ENCODE measurements around the gene PEX11G. TPM values are rescaled to one million over a fixed set of nuclear protein-coding genes. Genes with fewer than 3 reads are reported as not detected.
A peak's percentile ranks its signal among the peaks of the same experiment; 100 is the strongest.

Gene PEX11G
- total and polyA plus RNA-seq, 2 experiments from 2014 or later: 6.2 to 10.6 TPM

GRCh38 chr19:7524992-7525739 lies 36.3 kb upstream of the PEX11G start:
- H3K4me2 ChIP-seq: no peak overlapping the region
- WGBS (ENCODE audit: low lambda C conversion rate, missing lambda C conversion rate): 94% methylated on average over 20 of the region's 20 CpGs
- no peaks in the 10 kb centered on the region for H3K27me3 ChIP-seq
- H3K27ac ChIP-seq: no peak overlapping the region
- no peaks in the 10 kb centered on the region for H3K36me3 ChIP-seq (replicated peaks; ENCODE audit: insufficient read depth, low read depth)
- no peaks in the 10 kb centered on the region for H3K9me3 ChIP-seq (ENCODE audit: low read depth)
- H3K4me1 ChIP-seq (ENCODE audit: insufficient read depth): peaks cover 16% of the 10 kb centered on the region
- no peak overlapping the region for H3K4me3 ChIP-seq
- H3K9me2 ChIP-seq (replicated peaks; ENCODE audit: insufficient read depth): no peaks in the 10 kb centered on the region
- H3K79me2 ChIP-seq: peaks cover 12% of the 10 kb centered on the region
- no peaks in the 10 kb centered on the region for H4K20me1 ChIP-seq (ENCODE audit: insufficient read depth, poor library complexity, severe bottlenecking)
- no peak overlapping the region for H2AFZ ChIP-seq
- no peak for TF ChIP-seq EZH2phosphoT487 (IDR thresholded peaks at IDR 0.05; ENCODE audit: low read depth, severe bottlenecking, unreplicated experiment)
- TF ChIP-seq EZH2 (IDR thresholded peaks at IDR 0.05; ENCODE audit: borderline replicate concordance): no peak
- no peak for TF ChIP-seq CTCF (IDR thresholded peaks at IDR 0.05; ENCODE audit: poor library complexity)
- no peak for DNase-seq (ENCODE audit: low spot score)

DNA sequence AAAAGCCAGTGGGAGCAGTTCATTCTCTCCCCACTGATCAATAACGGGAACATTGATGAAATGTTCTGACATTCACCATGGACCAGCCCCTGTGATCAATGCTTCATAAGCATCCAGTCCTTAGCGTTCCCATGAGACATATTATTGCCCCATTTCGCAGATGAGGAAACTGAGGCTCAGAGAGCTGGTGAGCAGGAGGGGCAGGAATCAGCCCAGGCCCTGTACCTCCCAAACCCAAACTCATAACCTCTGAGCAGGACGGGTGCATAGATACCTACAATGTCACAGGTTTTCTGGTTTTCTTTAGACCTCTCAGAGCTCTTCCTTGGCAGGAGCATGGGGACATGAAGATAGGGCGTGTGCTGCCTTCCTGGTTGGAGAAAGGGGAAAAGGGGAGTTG lies 35.7 kb upstream of the PEX11G start:
- Histone ChIP-seq H3K9me2 (replicated peaks; ENCODE audit: insufficient read depth) (no peaks in the 10 kb centered on the region), H2AFZ (no peak overlapping the region), H3K36me3 (replicated peaks; ENCODE audit: insufficient read depth, low read depth) (no peaks in the 10 kb centered on the region), H3K4me1 (ENCODE audit: insufficient read depth) (peaks cover 16% of the 10 kb centered on the region), H4K20me1 (ENCODE audit: insufficient read depth, poor library complexity, severe bottlenecking) (no peaks in the 10 kb centered on the region), H3K4me3 (no peak overlapping the region), H3K27me3 (no peaks in the 10 kb centered on the region), H3K4me2 (no peak overlapping the region), H3K27ac (no peak overlapping the region), H3K9me3 (ENCODE audit: low read depth) (no peaks in the 10 kb centered on the region), H3K79me2 (peaks cover 12% of the 10 kb centered on the region)
- no peak for TF ChIP-seq EZH2 (IDR thresholded peaks at IDR 0.05; ENCODE audit: borderline replicate concordance)
- no peak for TF ChIP-seq EZH2phosphoT487 (IDR thresholded peaks at IDR 0.05; ENCODE audit: low read depth, severe bottlenecking, unreplicated experiment)
- TF ChIP-seq CTCF (IDR thresholded peaks at IDR 0.05; ENCODE audit: poor library complexity): no peak
- no peak for DNase-seq (ENCODE audit: low spot score)
- 98% methylated on average over 5 of the region's 5 CpGs for WGBS (ENCODE audit: low lambda C conversion rate, missing lambda C conversion rate)

DNA sequence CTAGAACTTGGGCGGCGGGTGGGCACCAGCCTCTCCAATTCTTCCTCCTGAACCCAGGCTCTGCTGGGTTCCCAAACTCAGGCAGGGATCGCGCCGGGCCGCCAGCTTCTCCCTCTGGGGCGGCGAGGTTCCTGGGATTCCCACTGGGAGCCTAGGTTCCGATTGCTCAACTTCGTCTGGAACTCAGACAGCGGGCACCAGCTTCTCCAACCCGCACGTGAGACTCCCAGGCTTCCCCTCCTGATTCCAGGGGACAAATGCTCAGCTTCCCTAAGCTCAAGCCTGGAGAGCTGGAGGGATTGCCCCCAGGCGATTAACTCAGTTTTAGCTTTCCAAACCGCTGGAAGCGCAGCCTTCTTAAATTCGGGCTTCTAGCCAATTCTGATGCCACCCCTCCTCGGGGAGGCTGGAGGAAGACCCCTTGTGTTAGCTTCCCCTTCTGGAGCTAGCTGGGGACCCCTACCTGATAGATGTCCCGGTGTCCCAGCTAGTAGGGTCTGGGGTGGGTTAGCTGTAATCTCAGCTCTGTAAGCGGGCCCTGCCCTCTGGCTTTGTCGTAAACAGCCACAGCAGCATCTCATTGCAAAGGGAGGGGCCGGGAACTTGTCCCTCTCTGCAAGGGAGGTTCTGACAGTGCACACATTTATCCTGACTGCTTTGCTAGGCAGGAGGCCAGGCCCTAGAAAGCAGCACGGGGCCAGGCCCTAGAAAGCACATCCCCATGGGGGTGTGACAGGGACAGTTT lies 34.3 kb upstream of the PEX11G start:
- H3K27ac ChIP-seq: no peak overlapping the region
- H3K9me3 ChIP-seq (ENCODE audit: low read depth): no peaks in the 10 kb centered on the region
- no peaks in the 10 kb centered on the region for H3K36me3 ChIP-seq (replicated peaks; ENCODE audit: insufficient read depth, low read depth)
- peak; percentile 46 for DNase-seq (ENCODE audit: low spot score)
- peaks cover 13% of the 10 kb centered on the region for H3K79me2 ChIP-seq
- H3K4me3 ChIP-seq: peak overlapping the region; percentile 53
- H3K4me1 ChIP-seq (ENCODE audit: insufficient read depth): peaks cover 16% of the 10 kb centered on the region
- H4K20me1 ChIP-seq (ENCODE audit: insufficient read depth, poor library complexity, severe bottlenecking): no peaks in the 10 kb centered on the region
- WGBS (ENCODE audit: low lambda C conversion rate, missing lambda C conversion rate): 18% methylated on average over 23 of the region's 23 CpGs
- no peak for TF ChIP-seq EZH2 (IDR thresholded peaks at IDR 0.05; ENCODE audit: borderline replicate concordance)
- no peaks in the 10 kb centered on the region for H3K27me3 ChIP-seq
- H3K4me2 ChIP-seq: peak overlapping the region; percentile 93
- peak overlapping the region; percentile 59 for H2AFZ ChIP-seq
- no peaks in the 10 kb centered on the region for H3K9me2 ChIP-seq (replicated peaks; ENCODE audit: insufficient read depth)
